ENCODE data around the gene SMARCD1. TPM values are rescaled to one million over a fixed set of nuclear protein-coding genes. Genes with fewer than 3 reads are reported as not detected.

Gene SMARCD1
- total and polyA plus RNA-seq, 10 donors, result 17.4 to 85.7 (median 52.6) TPM

GRCh38 chr12:50112456-50113218, 27.5 kb downstream of the SMARCD1 start:
- Histone ChIP-seq H3K4me1 (peaks cover 37 to 78% (median 68%) of the 10 kb centered on the region in 6 donors), H3K4me3 (peak overlapping the region; percentile 73 to 97 (median 88)), H3K9me3 (no peaks in the 10 kb centered on the region), H3K27me3 (replicated peaks in 1 of 7) (no peaks in the 10 kb centered on the region), H3K27ac (peak overlapping the region; percentile 90 to 98 (median 94)), H3K36me3 (peaks cover 0 to 42% (median 14%) of the 10 kb centered on the region in 6 donors)
- no peak for DNase-seq
- TF ChIP-seq POLR2AphosphoS5 (IDR thresholded peaks at IDR 0.05), result no peak
- TF ChIP-seq POLR2A (IDR thresholded peaks at IDR 0.05), result no peak
- TF ChIP-seq CTCF (IDR thresholded peaks at IDR 0.05 in 8 of 11, conservative IDR thresholded peaks at IDR 0.05 in 3 of 11), result no peak
- WGBS, 5 donors, result 18 to 23% (median 20%) methylated on average over 26 of the region's 26 CpGs
- intact Hi-C loops (cut with DNase I; ENCODE audit: low total_unique reads), result no loop called here

GRCh38 chr12:50117057-50117622, 32.0 kb downstream of the SMARCD1 start:
- Histone ChIP-seq H3K36me3 (peaks cover 0 to 87% (median 47%) of the 10 kb centered on the region in 6 donors), H3K27ac (peak overlapping the region in 3 of 8 donors; percentile 9 to 38 (median 15)), H3K4me1 (peaks cover 15 to 84% (median 50%) of the 10 kb centered on the region in 6 donors), H3K4me3 (no peak overlapping the region), H3K27me3 (replicated peaks in 1 of 7) (no peaks in the 10 kb centered on the region), H3K9me3 (no peaks in the 10 kb centered on the region)
- 78 to 86% (median 82%) methylated on average over 6 of the region's 6 CpGs for WGBS, 5 donors
- intact Hi-C loops (cut with DNase I; ENCODE audit: low total_unique reads), result no loop called here
- TF ChIP-seq POLR2A (IDR thresholded peaks at IDR 0.05) (no peak), POLR2AphosphoS5 (IDR thresholded peaks at IDR 0.05) (no peak), CTCF (IDR thresholded peaks at IDR 0.05 in 8 of 11, conservative IDR thresholded peaks at IDR 0.05 in 3 of 11) (no peak)
- no peak for DNase-seq

- WGBS, 5 donors, result 94 to 100% (median 96%) methylated on average over 2 of the region's 2 CpGs
- TF ChIP-seq CTCF (IDR thresholded peaks at IDR 0.05 in 8 of 11, conservative IDR thresholded peaks at IDR 0.05 in 3 of 11) (no peak), POLR2AphosphoS5 (IDR thresholded peaks at IDR 0.05) (no peak), POLR2A (IDR thresholded peaks at IDR 0.05) (no peak)
Observed at GRCh38 chr12:50119387-50119786, 34.2 kb downstream of the SMARCD1 start.

GRCh38 chr12:50120521-50120920, 35.4 kb downstream of the SMARCD1 start:
- H3K36me3 ChIP-seq, result peaks cover 0 to 100% (median 65%) of the 10 kb centered on the region in 6 donors
- DNase-seq, result no peak
- H3K27ac ChIP-seq, result no peak overlapping the region
- TF ChIP-seq POLR2AphosphoS5 (IDR thresholded peaks at IDR 0.05), result no peak
- no peak for TF ChIP-seq POLR2A (IDR thresholded peaks at IDR 0.05)
- no peak for TF ChIP-seq CTCF (IDR thresholded peaks at IDR 0.05 in 8 of 11, conservative IDR thresholded peaks at IDR 0.05 in 3 of 11)
- intact Hi-C loops (cut with DNase I; ENCODE audit: low total_unique reads), result no loop called here
- H3K9me3 ChIP-seq, result no peaks in the 10 kb centered on the region
- peaks cover 0 to 72% (median 32%) of the 10 kb centered on the region in 6 donors for H3K4me1 ChIP-seq
- no peak overlapping the region for H3K4me3 ChIP-seq
- 90 to 96% (median 93%) methylated on average over 3 of the region's 3 CpGs for WGBS, 5 donors
- no peaks in the 10 kb centered on the region for H3K27me3 ChIP-seq (replicated peaks in 1 of 7)

More at GRCh38 chr12:50119387-50119786, 34.2 kb downstream of the SMARCD1 start:
- no peak for DNase-seq
- no peak overlapping the region for H3K4me3 ChIP-seq
- no peak overlapping the region for H3K27ac ChIP-seq
- H3K36me3 ChIP-seq, result peaks cover 0 to 100% (median 63%) of the 10 kb centered on the region in 6 donors
- H3K4me1 ChIP-seq, result peaks cover 1 to 71% (median 35%) of the 10 kb centered on the region in 6 donors
- no peaks in the 10 kb centered on the region for H3K27me3 ChIP-seq (replicated peaks in 1 of 7)
- intact Hi-C loops (cut with DNase I; ENCODE audit: low total_unique reads), result no loop called here
- no peaks in the 10 kb centered on the region for H3K9me3 ChIP-seq
